HG03342 (cell line): ENCODE results near the gene ALDH3A1.

ENCODE experiments used
- ATAC-seq: cut with Tn5 transposase; IDR thresholded peaks from one replicate; pipeline ENCODE4 v1.9.1; 2021; ENCODE audit warnings: mild to moderate bottlenecking, moderate library complexity; ENCODE audit not compliant: unreplicated experiment

The ALDH3A1 gene

DNA sequence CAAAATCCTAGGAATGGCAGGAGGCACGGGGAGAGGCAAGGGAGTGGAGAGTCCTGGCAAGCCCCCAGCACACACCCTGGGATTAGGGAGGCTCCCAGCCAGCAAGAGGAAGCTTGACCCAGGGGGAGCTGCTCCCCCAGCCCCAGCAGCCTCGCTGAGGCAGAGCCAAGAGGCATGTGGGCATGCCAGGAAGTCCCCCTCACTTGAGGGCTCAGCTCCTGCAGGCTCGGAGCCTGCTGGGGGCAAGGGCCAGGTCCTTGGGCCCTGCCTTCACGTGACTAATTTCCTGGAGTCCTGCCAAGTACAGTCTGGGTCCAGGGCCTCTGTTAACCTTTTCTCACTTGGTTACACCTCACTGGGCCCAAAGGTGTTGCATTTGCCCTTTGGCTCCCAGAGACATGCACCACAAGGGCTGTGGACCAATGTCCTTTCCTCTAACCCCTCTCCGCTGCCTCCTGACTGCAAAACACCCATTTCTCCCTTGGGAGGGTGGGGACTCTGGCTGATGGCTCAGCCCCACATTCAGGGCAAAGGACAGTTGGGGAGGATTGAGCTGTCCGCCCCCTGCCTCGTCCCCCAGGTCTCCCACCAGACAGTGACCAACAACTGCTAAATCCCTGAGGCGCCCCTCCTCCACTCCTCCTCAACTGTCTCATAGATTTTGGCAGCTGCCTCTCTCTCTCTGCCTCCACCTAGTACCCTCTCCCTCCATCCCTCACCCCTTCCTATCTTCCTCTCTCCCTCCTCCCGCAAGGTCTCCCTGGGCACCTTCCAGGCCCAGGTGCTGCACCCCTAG lies 27.3 kb downstream of the ALDH3A1 start:
- ATAC-seq = no peak

DNA sequence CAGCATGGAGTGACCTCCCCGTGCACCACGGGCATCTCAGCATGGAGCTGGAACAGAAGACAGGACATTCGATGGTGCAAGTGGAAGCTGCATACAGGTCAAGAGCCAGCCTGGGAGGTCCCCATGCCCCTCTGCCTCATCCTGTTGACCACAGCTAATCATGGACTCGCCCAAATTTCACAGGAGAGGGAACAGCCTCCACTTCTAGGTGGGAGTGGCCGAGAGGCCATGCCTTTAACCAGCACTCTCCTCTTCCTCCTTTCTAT lies 28.0 kb downstream of the ALDH3A1 start:
- ATAC-seq = no peak

DNA sequence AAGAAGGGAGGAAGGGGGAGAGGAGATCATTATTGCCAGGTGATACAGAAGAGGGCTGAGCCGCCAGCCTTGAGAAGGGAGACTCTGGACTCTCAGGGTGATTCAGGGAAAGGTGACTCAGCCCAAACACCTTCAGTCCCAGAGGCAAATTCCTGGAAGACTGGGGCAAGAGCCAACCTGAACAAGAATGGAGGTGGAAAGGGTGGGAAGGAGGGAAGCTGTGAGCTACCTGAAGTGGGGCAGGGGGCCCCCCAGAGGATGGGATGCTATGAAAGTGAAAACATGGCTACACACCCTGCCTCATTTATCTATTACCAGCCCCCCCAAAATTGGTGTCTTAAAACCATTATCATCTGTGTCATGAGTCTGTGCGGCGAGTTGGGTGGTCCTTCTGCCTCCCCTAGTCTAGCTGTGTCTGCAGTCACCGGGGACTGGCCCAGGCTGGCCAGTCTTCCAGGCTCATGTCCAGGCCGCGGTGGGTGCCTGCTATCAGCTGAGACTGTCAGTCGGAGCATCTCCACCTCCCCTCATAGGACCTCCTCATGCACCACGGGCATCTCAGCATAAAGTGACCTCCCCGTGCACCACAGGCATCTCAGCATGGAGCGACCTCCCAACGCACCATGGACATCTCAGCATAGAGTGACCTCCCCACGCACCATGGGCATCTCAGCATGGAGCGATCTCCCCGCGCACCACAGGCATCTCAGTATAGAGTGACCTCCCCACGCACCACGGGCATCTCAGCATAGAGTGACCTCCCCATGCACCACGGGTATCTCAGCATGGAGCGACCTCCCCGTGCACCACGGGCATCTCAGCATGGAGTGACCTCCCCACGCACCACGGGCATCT lies 28.5 kb downstream of the ALDH3A1 start:
- no peak for ATAC-seq

DNA sequence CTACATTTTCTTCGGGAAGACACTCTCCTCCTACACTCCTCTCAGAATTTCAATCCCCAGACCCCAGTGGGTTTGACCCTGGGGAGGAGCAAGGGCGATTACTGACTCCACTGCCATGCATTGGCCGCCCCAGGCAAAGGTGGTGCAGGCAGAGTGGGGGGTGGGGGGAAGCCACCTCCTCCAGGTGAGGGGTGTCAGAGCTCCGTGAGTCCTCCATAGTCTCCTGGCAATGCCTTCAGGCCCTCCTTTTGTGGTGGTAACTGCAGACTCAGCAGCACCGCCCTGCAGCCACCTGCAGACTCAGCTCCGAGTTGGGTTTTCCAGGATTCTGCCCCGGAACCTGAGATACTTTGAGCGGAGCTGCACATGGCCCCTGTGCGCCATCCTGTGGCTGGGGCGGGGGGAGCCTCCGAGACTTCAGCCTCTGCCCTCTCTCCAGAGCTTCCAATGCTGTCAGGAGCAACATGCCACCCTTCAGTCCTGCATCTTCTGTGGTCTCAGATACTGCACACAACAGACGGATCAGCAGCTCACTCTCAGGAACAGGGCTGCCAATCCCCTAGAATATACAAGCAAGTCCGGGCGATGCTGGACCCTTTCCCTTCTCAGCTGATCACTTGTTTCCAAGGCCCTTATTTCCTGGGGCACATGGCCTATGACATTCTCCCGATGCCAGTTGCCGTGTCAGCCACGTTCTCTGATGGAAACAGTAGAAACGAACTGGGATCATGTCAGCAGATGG lies 29.3 kb downstream of the ALDH3A1 start:
- no peak for ATAC-seq

DNA sequence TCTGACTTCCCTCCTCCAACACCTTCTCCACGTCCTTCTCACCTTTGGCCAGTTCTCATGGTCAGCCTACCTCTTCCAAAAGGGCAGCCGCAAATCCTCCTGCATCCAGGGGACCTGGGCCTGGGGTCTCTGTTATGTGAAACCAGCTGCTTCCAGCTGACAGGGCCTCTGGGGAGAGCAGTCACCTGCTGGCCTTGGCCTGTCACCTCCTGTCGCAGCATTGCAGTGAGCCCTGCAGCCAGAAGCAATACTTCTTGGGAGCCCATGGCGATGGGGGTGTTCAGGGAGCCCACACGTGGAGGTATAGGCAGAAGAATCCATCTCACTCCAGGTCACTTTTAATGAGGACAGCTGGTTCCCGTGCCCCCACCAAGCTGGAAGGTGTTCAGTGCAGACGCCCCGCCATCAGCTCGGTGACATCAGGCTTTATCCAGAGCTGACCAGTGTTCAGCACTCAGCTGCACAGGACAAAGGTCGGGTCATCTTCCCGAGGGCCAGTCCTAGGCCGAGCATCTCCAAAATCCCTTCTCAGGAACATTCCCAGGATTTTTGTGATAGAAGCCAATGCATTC lies 30.0 kb downstream of the ALDH3A1 start:
- no peak for ATAC-seq

GRCh38 chr17:19717411-19717908 lies 30.6 kb downstream of the ALDH3A1 start:
- no peak for ATAC-seq

GRCh38 chr17:19717031-19717360 lies 31.1 kb downstream of the ALDH3A1 start:
- no peak for ATAC-seq

GRCh38 chr17:19716108-19717030 lies 31.7 kb downstream of the ALDH3A1 start, which contains the start of gene SLC47A2:
TSS of gene SLC47A2 (minus strand) at chr17:19716584. CDS start at chr17:19716555, 29 bp downstream.
- no peak for ATAC-seq

DNA sequence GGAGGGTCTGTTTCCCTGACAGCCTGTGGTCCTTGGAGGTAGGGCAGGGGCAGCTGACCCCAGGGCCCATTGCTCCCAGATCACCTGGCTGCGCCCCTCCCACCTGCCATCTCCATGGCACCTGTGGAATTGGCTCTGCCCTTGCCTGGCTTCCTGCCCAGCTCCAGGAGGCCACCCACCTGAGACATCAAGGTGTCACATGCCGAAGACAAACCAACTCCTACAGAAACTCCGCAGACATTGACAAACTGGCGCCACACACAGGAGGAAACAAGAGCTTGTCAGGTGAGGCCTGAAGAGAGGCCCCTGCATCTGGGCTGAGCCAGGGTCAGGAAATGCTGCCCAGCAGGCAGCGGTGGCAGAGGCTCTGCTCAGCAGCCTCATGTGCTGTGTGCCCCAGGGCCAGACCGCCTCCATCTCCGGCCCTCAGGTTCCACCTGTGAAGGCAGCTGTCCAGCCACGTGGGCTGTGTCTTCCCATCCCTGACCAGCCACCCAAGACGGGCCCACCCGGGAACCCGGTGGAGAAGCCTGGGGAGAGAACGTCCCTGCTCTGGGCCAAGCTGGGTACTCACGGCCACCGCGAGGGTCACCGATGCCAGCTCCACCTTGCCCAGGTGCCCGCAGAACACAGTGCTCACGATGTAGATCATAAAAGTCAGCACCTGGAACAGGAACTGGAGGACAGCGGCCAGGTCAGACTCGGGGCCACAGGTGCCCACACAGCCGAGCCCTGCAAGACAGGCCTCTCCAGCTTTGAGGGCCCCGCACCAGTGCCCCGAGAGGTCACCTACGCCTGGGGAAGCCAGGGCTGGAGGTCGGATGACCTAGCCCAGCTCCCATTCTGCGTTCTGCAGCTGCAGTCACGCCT lies 33.3 kb downstream of the ALDH3A1 start:
- ATAC-seq = no peak

GRCh38 chr17:19713901-19714361 lies 34.2 kb downstream of the ALDH3A1 start:
- ATAC-seq = no peak

DNA sequence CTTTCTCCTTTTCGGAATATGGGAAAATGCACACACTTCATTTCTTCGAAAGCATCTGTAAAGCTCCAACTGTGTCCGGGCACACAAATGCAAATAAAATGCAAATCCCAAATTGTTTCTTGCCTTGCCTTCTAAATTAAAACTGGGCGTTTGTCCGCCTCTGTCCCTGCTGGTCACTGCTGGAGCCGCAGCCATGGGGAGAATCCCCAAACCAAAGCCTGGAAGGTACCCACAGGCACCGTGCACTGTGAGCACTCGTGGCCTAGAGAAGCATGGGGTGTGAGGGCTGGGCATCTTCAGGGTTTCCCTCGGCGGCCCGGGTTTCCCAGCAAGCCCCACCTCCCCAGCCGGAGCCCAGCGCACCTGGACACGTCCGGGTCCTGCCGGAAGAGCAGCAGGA lies 34.6 kb downstream of the ALDH3A1 start:
- ATAC-seq = no peak

GRCh38 chr17:19712436-19713004 lies 35.6 kb downstream of the ALDH3A1 start:
- no peak for ATAC-seq

DNA sequence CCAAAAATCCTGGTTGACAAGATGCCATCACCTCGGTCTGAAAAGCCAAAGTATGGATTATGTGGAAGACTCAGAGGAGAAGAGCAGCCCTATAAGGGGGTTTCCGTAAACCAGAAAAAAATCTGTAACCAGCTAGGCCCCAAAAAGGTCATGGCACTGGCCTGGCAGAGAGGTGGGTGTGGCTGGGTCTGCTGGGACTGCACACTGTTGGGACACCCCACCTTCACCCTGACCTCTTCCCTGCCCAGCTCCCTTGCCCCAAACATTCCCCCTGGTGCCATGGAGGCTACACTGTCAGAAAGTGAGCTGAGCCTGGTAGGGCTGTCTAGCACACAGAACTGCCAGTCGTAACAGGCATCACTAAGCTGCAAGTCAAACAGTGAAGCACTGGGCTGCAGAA lies 38.3 kb downstream of the ALDH3A1 start:
- no peak for ATAC-seq

- no peak for ATAC-seq
Measured at GRCh38 chr17:19708431-19709175, 39.5 kb downstream of the ALDH3A1 start.

- ATAC-seq = no peak
Measured at GRCh38 chr17:19707728-19708221, 40.3 kb downstream of the ALDH3A1 start.

DNA sequence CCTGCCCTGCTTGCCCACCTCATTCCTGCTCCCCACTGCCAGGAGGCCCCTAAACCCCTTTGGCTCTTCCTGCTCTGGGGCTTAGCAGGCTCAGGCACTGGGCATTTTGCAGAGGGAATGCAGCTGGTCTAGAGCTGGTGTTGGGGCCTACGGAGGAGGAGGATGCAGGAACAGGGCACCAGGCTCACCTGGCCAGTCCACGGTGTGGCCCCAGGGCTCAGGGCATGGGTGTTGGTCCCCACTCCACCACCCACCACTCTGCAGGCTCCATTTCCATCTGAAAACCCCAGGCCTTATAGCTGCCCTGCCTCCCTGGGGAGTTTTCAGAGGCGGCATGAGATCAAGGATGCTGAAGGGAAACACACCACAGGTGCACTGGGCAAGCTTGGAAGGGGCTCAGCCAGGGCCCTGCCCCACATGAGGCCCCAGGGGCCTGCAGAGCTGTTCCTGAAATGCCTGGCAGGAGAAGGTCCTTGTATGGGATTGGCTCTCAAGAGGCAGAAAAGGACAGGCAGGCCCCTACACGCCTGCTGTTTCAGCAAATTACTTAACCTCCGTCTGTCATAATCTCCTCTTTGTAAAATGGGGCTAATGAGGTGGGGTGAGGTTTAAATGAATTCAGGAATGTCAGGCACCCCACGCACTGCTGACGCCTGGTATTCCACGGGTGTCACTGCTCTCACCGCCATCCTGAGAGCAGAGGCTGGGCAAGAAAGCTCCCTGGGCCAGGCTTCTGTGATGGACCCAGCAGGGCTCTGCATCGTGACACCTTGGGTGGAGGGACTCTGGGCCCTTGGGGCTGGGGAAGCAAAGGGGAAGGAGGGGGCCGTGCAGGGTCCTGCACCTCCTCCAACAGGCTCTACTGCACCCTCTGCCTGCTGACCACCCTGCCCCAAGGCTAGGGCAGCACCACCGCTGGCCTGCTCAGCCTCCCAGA lies 41.0 kb downstream of the ALDH3A1 start:
- no peak for ATAC-seq
